NCI-H1092 (cell line): ENCODE data around the gene VPS37B.

ENCODE experiments used
- DNase-seq: peaks from one replicate; lab custom pipeline; 2025; lab: John Stamatoyannopoulos, UW

Gene VPS37B

GRCh38 chr12:122838841-122839240 lies 57.1 kb downstream of the VPS37B start:
- no peak for DNase-seq

- DNase-seq = no peak
These were observed 58.3 kb downstream of the VPS37B start for GRCh38 chr12:122837306-122838265.

- no peak for DNase-seq
These were observed 59.6 kb downstream of the VPS37B start for GRCh38 chr12:122836027-122836921.

- no peak for DNase-seq
These were observed 60.2 kb downstream of the VPS37B start for GRCh38 chr12:122835750-122836026.

GRCh38 chr12:122834921-122835749 lies 60.8 kb downstream of the VPS37B start, which contains the start of gene HIP1R:
TSS of gene HIP1R (plus strand) at chr12:122835457. CDS start at chr12:122835551, 94 bp downstream.
- no peak for DNase-seq

- DNase-seq = peak; percentile 28
These were observed 61.6 kb downstream of the VPS37B start for GRCh38 chr12:122834104-122834920.

- DNase-seq = no peak
These were observed 65.3 kb downstream of the VPS37B start for GRCh38 chr12:122830517-122831214.

GRCh38 chr12:122827258-122827657 lies 68.7 kb downstream of the VPS37B start:
- no peak for DNase-seq

- DNase-seq = no peak
These were observed 69.9 kb downstream of the VPS37B start for GRCh38 chr12:122825773-122826724.

GRCh38 chr12:122823429-122823828 lies 72.5 kb downstream of the VPS37B start:
- no peak for DNase-seq

- no peak for DNase-seq
These were observed 75.1 kb downstream of the VPS37B start for GRCh38 chr12:122820838-122821271.

- no peak for DNase-seq
These were observed 75.8 kb downstream of the VPS37B start for GRCh38 chr12:122820138-122820537.

GRCh38 chr12:122819209-122819785 lies 76.6 kb downstream of the VPS37B start:
- no peak for DNase-seq
